ENCODE results near the gene SRGAP3.

SRGAP3 gene

DNA sequence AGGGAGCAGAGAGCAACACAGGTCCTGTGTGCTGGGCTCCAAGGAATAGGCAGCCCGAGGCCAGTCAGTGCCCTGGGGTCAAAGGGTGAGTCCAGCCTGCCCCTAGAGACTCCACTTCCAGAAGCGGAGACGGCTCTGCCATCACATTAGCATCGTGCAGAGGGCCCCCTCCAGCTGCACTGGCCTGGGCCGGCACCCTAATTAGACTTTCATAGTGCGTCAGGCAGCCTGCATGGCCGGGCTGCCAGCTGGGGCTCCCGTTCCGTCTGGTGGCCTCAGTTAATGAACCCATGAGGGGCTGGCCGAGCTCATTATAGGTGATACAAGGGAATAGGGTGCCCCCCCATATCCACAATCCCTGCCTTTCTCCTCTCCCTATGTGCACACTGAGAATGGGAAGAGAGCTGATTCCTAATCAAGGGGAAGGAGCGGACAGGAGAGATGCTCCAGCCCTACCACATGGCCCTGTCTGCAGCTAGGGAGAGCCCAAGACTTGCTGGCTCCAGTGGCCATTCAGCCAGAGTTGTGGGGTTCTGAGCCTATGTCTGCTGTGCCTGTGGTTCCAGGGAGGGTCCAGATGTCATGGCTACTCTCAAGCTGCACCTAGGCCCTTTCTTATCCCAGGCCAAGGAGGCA lies 128.0 kb downstream of the SRGAP3 start:
- no peak overlapping the region for H3K4me3 ChIP-seq (ENCODE audit: low read depth, low read length)
- TF ChIP-seq CTCF (IDR thresholded peaks at IDR 0.05; ENCODE audit: insufficient read depth, low read depth, low read length, missing control alignments), result no peak
- DNase-seq (ENCODE audit: low read depth), result no peak

GRCh38 chr3:9119331-9119730 lies 130.1 kb downstream of the SRGAP3 start:
- no peak for DNase-seq (ENCODE audit: low read depth)
- TF ChIP-seq CTCF (IDR thresholded peaks at IDR 0.05; ENCODE audit: insufficient read depth, low read depth, low read length, missing control alignments), result no peak
- no peak overlapping the region for H3K4me3 ChIP-seq (ENCODE audit: low read depth, low read length)

DNA sequence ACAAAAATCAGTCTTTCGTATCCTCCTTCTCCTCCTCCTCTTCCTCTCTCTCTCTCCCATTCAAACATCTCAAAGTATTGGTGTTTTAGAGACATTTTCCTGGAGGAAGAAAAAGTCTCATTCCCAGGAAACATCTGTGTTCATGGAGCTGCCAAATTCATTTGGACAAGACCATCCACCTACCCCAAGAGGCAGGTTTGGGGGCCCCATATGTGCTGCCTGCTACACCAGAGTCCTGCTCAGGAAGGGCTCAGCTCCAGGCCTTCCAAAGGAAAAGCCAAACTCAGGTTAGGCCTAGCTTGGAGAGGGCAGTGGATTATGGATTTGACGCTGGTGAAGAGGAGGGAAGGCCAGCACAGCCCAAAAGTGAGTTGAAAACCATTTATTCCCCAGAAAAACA lies 131.2 kb downstream of the SRGAP3 start:
- DNase-seq (ENCODE audit: low read depth), result no peak
- no peak for TF ChIP-seq CTCF (IDR thresholded peaks at IDR 0.05; ENCODE audit: insufficient read depth, low read depth, low read length, missing control alignments)
- H3K4me3 ChIP-seq (ENCODE audit: low read depth, low read length), result no peak overlapping the region

DNA sequence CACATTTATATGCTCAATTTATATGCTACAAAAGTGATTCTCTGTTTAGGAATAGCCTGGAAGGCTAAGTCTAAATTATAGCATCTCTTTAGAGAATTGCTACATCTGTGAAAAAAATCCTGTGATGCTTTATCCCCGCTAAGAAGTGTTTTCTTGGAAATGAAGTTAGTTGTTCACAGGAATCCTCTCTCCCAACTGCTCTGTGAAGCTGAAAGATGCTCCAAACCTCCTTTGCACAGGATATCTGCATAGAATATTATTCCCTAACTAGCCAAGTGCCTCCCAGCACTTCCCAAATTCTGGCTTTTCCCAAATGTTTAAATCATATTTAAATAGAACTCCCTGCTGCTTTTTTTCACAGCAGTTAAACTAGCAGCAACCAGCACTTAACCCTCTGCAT lies 132.2 kb downstream of the SRGAP3 start:
- no peak overlapping the region for H3K4me3 ChIP-seq (ENCODE audit: low read depth, low read length)
- no peak for TF ChIP-seq CTCF (IDR thresholded peaks at IDR 0.05; ENCODE audit: insufficient read depth, low read depth, low read length, missing control alignments)
- DNase-seq (ENCODE audit: low read depth), result no peak

- no peak for TF ChIP-seq CTCF (IDR thresholded peaks at IDR 0.05; ENCODE audit: insufficient read depth, low read depth, low read length, missing control alignments)
- DNase-seq (ENCODE audit: low read depth), result no peak
- no peak overlapping the region for H3K4me3 ChIP-seq (ENCODE audit: low read depth, low read length)
Measured at GRCh38 chr3:9116336-9116735, 133.1 kb downstream of the SRGAP3 start.

- TF ChIP-seq CTCF (IDR thresholded peaks at IDR 0.05; ENCODE audit: insufficient read depth, low read depth, low read length, missing control alignments), result no peak
- no peak for DNase-seq (ENCODE audit: low read depth)
- H3K4me3 ChIP-seq (ENCODE audit: low read depth, low read length), result no peak overlapping the region
Measured at GRCh38 chr3:9115336-9115735, 134.1 kb downstream of the SRGAP3 start.

- H3K4me3 ChIP-seq (ENCODE audit: low read depth, low read length), result no peak overlapping the region
- TF ChIP-seq CTCF (IDR thresholded peaks at IDR 0.05; ENCODE audit: insufficient read depth, low read depth, low read length, missing control alignments), result no peak
- DNase-seq (ENCODE audit: low read depth), result no peak
Measured at GRCh38 chr3:9113040-9113439, 136.4 kb downstream of the SRGAP3 start.
